Smooth muscle cell (in vitro differentiated cells): ENCODE results near the gene EPHA6. TPM values are rescaled to one million over a fixed set of nuclear protein-coding genes. Genes with fewer than 3 reads are reported as not detected.

Experiments
- DNase-seq: peaks from one replicate; lab custom pipeline; 2025; ENCODE audit not compliant: unreplicated experiment; lab: John Stamatoyannopoulos, UW
- H2AFZ ChIP-seq: fragments of 200-600 bp; sonication (generic); 2 replicates; pipeline ENCODE4 v1.6.0; 2016; ENCODE audit warnings: antibody characterized with exemption, low read depth, mild to moderate bottlenecking
- H3F3A ChIP-seq: fragments of 200-600 bp; sonication (generic); 2 replicates; pipeline ENCODE4 v1.6.0; 2017; ENCODE audit warnings: antibody characterized with exemption, low read depth
- H3K27ac ChIP-seq: fragments of 200-600 bp; sonication (generic); 2 replicates; pipeline ENCODE4 v1.5.1; 2016; ENCODE audit warnings: low read depth, mild to moderate bottlenecking
- H3K27me3 ChIP-seq: fragments of 200-600 bp; sonication (generic); 2 replicates; pipeline ENCODE4 v1.6.1; 2016; ENCODE audit warnings: low read depth, mild to moderate bottlenecking
- H3K36me3 ChIP-seq: fragments of 200-600 bp; sonication (generic); 2 replicates; pipeline ENCODE4 v1.5.1; 2016; ENCODE audit warnings: low read depth
- H3K4me1 ChIP-seq: fragments of 200-600 bp; sonication (generic); 2 replicates; pipeline ENCODE4 v1.5.1; 2016; ENCODE audit warnings: low read depth
- H3K4me2 ChIP-seq: fragments of 200-600 bp; sonication (generic); 2 replicates; pipeline ENCODE4 v1.6.0; 2016; ENCODE audit warnings: mild to moderate bottlenecking
- H3K4me3 ChIP-seq: fragments of 200-600 bp; sonication (generic); 2 replicates; pipeline ENCODE4 v1.5.1; 2016; ENCODE audit warnings: mild to moderate bottlenecking
- H3K79me2 ChIP-seq: fragments of 200-600 bp; sonication (generic); 2 replicates; pipeline ENCODE4 v1.6.0; 2016; ENCODE audit warnings: low read depth, mild to moderate bottlenecking
- H3K9ac ChIP-seq: fragments of 200-600 bp; sonication (generic); 2 replicates; pipeline ENCODE4 v1.6.0; 2016; ENCODE audit warnings: low read depth
- H3K9me3 ChIP-seq: fragments of 200-600 bp; sonication (generic); replicated peaks from 2 replicates; pipeline ENCODE4 v1.5.1; 2016; ENCODE audit warnings: low read depth
- H4K20me1 ChIP-seq: fragments of 200-600 bp; sonication (generic); 2 replicates; pipeline ENCODE4 v1.6.0; 2016; ENCODE audit warnings: low read depth
- WGBS: methylation state at CpG from one replicate; pipeline ENCODE4 v1.1.7; 2016; ENCODE audit warnings: low lambda C conversion rate; 5-methylcytosine and 5-hydroxymethylcytosine counted together
- polyA plus RNA-seq: library from polyadenylated mRNA; unstranded; fragments of >200 nt; fragmentation: Nextera tagmentation; extraction: Ambion mirVana; gene quantifications from 2 replicates; pipeline ENCODE4 v1.2.1, GENCODE V29; 2016
- total RNA-seq: library from RNA; depleted of rRNA; stranded (reverse); fragments of >200 nt; gene quantifications from 2 replicates; pipeline ENCODE4 v1.2.3, GENCODE V29; 2014
- TF ChIP-seq, protein P1 (sequence below): fragments of 200-600 bp; sonication (generic); IDR thresholded peaks from 2 replicates; pipeline ENCODE4 v1.5.1; 2017; ENCODE audit warnings: borderline replicate concordance, mild to moderate bottlenecking, antibody characterized with exemption; ENCODE audit not compliant: insufficient read depth, poor library complexity, severe bottlenecking

Gene EPHA6
- total and polyA plus RNA-seq, 2 experiments from 2014 or later = 0.36 to 0.51 TPM

DNA sequence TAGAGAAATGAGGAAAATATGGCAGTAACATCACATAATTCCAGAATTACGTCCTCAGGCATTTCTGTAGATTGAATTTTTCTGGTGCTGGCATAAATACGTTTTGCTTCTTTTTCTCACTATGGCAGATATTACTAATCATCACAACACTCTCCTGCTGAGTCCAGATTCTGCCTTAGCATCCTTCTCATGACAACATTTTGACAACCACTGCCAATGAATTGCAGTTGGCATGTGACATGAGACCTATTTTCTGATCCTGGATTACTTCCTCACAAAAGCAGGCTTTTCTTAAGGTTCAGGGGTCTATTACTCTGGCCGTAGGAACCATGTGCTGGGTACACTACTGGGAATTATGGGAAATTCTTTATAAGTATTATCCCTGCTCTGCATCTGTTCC lies 927.6 kb downstream of the EPHA6 start:
- no peak overlapping the region for H3K9ac ChIP-seq
- H4K20me1 ChIP-seq = no peaks in the 10 kb centered on the region
- no peaks in the 10 kb centered on the region for H3F3A ChIP-seq
- H3K4me1 ChIP-seq = no peaks in the 10 kb centered on the region
- WGBS = 79% methylated on average over 3 of the region's 3 CpGs
- H3K36me3 ChIP-seq = no peaks in the 10 kb centered on the region
- H2AFZ ChIP-seq = no peak overlapping the region
- H3K9me3 ChIP-seq = no peaks in the 10 kb centered on the region
- H3K4me3 ChIP-seq = no peak overlapping the region
- H3K27ac ChIP-seq = no peak overlapping the region
- H3K27me3 ChIP-seq = no peaks in the 10 kb centered on the region
- DNase-seq = no peak
- TF ChIP-seq, protein P1, sequence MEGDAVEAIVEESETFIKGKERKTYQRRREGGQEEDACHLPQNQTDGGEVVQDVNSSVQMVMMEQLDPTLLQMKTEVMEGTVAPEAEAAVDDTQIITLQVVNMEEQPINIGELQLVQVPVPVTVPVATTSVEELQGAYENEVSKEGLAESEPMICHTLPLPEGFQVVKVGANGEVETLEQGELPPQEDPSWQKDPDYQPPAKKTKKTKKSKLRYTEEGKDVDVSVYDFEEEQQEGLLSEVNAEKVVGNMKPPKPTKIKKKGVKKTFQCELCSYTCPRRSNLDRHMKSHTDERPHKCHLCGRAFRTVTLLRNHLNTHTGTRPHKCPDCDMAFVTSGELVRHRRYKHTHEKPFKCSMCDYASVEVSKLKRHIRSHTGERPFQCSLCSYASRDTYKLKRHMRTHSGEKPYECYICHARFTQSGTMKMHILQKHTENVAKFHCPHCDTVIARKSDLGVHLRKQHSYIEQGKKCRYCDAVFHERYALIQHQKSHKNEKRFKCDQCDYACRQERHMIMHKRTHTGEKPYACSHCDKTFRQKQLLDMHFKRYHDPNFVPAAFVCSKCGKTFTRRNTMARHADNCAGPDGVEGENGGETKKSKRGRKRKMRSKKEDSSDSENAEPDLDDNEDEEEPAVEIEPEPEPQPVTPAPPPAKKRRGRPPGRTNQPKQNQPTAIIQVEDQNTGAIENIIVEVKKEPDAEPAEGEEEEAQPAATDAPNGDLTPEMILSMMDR = no peak
- H3K4me2 ChIP-seq = no peak overlapping the region
- no peaks in the 10 kb centered on the region for H3K79me2 ChIP-seq

DNA sequence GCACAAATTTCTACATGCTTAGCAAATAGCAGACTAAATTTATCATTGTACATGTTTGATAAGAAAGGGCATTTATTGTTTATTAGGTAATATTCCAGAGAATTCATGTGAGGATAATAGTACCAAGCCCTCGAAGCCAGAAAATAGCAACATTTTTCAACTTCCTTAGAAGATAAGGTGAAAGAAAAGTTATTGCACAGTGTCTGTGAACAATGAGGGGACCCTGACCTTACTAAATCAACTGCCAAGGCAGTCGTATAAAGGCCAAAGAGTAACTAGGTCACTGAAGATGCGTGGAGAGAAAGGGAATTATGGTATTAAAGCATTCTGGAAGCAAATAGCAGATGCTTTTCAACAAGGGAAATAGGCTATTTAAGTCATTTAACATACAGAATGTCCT lies 929.9 kb downstream of the EPHA6 start:
- no peak overlapping the region for H3K27ac ChIP-seq
- no peak overlapping the region for H2AFZ ChIP-seq
- H3K4me3 ChIP-seq = no peak overlapping the region
- H3K4me2 ChIP-seq = no peak overlapping the region
- no peaks in the 10 kb centered on the region for H3K27me3 ChIP-seq
- DNase-seq = no peak
- H4K20me1 ChIP-seq = no peaks in the 10 kb centered on the region
- no peaks in the 10 kb centered on the region for H3K4me1 ChIP-seq
- H3K9ac ChIP-seq = no peak overlapping the region
- TF ChIP-seq, protein P1 = no peak
- no peaks in the 10 kb centered on the region for H3K79me2 ChIP-seq
- no peaks in the 10 kb centered on the region for H3K36me3 ChIP-seq
- H3F3A ChIP-seq = no peaks in the 10 kb centered on the region
- WGBS = 82% methylated on average over 3 of the region's 3 CpGs
- no peaks in the 10 kb centered on the region for H3K9me3 ChIP-seq

DNA sequence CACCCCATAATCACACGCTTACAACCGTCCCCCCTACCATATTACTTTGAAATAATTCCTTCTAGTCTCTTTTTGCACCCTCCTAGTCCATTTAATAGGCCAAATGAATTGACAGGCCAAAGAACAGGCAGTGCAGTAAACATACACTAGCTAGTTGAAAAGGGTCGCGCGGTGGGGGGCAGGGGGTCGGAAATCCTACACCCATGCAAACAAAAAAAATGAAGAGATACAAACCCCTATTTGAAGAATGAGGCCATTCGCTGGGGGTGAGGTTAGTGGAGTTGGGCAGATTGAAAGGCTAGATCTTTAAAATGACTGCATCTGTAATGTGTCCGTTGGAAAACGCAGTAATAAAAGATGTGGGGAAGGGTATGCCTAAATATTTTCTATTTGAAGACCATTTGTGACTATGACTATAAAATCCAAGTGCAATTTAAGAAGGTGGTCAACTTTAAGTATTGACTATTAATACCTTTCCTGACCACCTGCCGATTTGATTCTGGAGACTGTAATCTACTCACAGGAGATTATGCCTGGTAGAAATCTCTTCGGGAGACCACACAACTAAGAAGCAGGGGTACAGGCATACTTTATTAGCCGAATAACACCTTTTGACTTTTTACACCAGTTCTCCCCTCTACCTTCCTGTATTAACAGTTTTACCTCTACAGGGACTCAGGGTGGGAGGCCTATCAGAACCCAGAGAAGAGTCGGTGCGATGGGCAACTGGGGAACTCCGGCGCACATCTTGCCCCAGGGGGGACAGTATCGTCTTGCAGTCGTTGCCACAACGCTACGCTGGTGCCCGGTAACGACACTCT lies 949.4 kb downstream of the EPHA6 start:
- Histone ChIP-seq H3K27me3 (no peaks in the 10 kb centered on the region), H3K27ac (peak overlapping the region; percentile 20), H4K20me1 (no peaks in the 10 kb centered on the region), H3K79me2 (peaks cover 4% of the 10 kb centered on the region), H2AFZ (peak overlapping the region; percentile 100), H3K4me3 (peak overlapping the region; percentile 83), H3K36me3 (no peaks in the 10 kb centered on the region), H3F3A (no peaks in the 10 kb centered on the region), H3K9ac (peak overlapping the region; percentile 50), H3K4me1 (peaks cover 11% of the 10 kb centered on the region), H3K9me3 (no peaks in the 10 kb centered on the region), H3K4me2 (peak overlapping the region; percentile 89)
- 14% methylated on average over 22 of the region's 22 CpGs for WGBS
- DNase-seq = no peak
- TF ChIP-seq, protein P1 = no peak
